Measurements from ENCODE around the gene TBC1D23. TPM values are rescaled to one million over a fixed set of nuclear protein-coding genes. Genes with fewer than 3 reads are reported as not detected.

The TBC1D23 gene
- total and polyA plus RNA-seq, 9 of the 15 experiments (the other 6 are each of a cell fraction or from before 2014, with no cell fraction given), result 23.4 to 85.8 (median 43.7) TPM

- intact Hi-C loops (cut with micrococcal nuclease), result no loop called here
- POLR2A ChIA-PET, result interaction anchor here (1.2 kb wide), 1 partner anchor 24 kb away, joined by 3 read pairs; no protein-coding TSS in a partner anchor
Observed at GRCh38 chr3:100311011-100311410, 50.2 kb downstream of the TBC1D23 start.

More at GRCh38 chr3:100311011-100311410, 50.2 kb downstream of the TBC1D23 start:
- Histone ChIP-seq H2AFZ (ENCODE audit: low read depth, low read length) (no peak overlapping the region), H3K79me2 (ENCODE audit: control insufficient read depth, insufficient read depth, low read length) (no peaks in the 10 kb centered on the region; the same call in 2 of the 3 replicates), H3K9ac (ENCODE audit: insufficient read depth in 1 of 2, low read depth in 2 of 2, low read length in 2 of 2) (no peak overlapping the region), H3K4me3 (no peak overlapping the region), H3K36me3 (ENCODE audit: control insufficient read depth, insufficient read depth, low read length) (peaks cover 41% of the 10 kb centered on the region), H3K4me2 (ENCODE audit: insufficient read depth, low read length) (no peak overlapping the region), H3K4me1 (replicated peaks in 1 of 2; ENCODE audit: control insufficient read depth in 2 of 2, insufficient read depth in 2 of 2, low read length in 2 of 2) (no peaks in the 10 kb centered on the region), H3K9me3 (replicated peaks; ENCODE audit: control insufficient read depth, insufficient read depth, low read depth, low read length) (no peaks in the 10 kb centered on the region), H3K27me3 (ENCODE audit: control insufficient read depth in 2 of 2, insufficient read depth in 2 of 2, low read length in 2 of 2) (no peaks in the 10 kb centered on the region), H3K27ac (ENCODE audit: extremely low read depth, low read depth, low read length) (no peak overlapping the region), H3K9me1 (ENCODE audit: control insufficient read depth, insufficient read depth, low read length) (no peaks in the 10 kb centered on the region), H4K20me1 (replicated peaks; ENCODE audit: control insufficient read depth, insufficient read depth, low read length) (no peaks in the 10 kb centered on the region)
- in situ Hi-C loops (cut with MboI), result loop anchor here (10.0 kb wide), 1 partner anchor 284 kb away; no protein-coding TSS in a partner anchor
- 68% methylated on average over 2 of the region's 2 CpGs for WGBS (ENCODE audit: insufficient coverage, low coverage, missing lambda C conversion rate)
- FAIRE-seq (no peak), ATAC-seq (no peak), DNase-seq (ENCODE audit: extremely low read depth in 1 of 4, low spot score in 3 of 4) (no peak)
- CTCF ChIA-PET (ENCODE audit: low intra/inter-chr PET ratio), result no interaction called here
- no TSS peak for BruUV-seq (replicated peaks)
- no peak for TF ChIP-seq COPS2 (conservative IDR thresholded peaks at IDR 0.05)
- no peak for TF ChIP-seq CTCFL (IDR thresholded peaks at IDR 0.05; ENCODE audit: borderline replicate concordance, insufficient read depth, low read depth, low read length, poor library complexity, severe bottlenecking)
- TF ChIP-seq ZNF707 (CRISPR knock-in tag; conservative IDR thresholded peaks at IDR 0.05), result no peak
- TF ChIP-seq HCFC1 (IDR thresholded peaks at IDR 0.05; ENCODE audit: low read depth, low read length), result no peak
- TF ChIP-seq EWSR1 (IDR thresholded peaks at IDR 0.05; ENCODE audit: borderline replicate concordance, low read depth, partially characterized antibody), result no peak
- TF ChIP-seq NONO (IDR thresholded peaks at IDR 0.05; ENCODE audit: low read depth in 2 of 2, low read length in 1 of 2), result no peak

Measured in K562 (cell line).